Endothelial cell of umbilical vein (primary cell): ENCODE data around the gene SERGEF. TPM values are rescaled to one million over a fixed set of nuclear protein-coding genes. Genes with fewer than 3 reads are reported as not detected.

ENCODE experiments used
- BruUV-seq: library from RNA; stranded (reverse); fragments of 400-500 nt; replicated peaks from 2 replicates; lab custom pipeline; 2021; lab: Mats Ljungman, UMichigan
- CTCF ChIA-PET: fragments of 300-600, 350-600 bp; sonication (Branson Sonifier 250); formaldehyde crosslinking; loops from one replicate; lab custom pipeline; 2021; ENCODE audit warnings: antibody characterized with exemption, inconsistent platforms; lab: Charles Lee
- POLR2A ChIA-PET: fragments of 300-600, 350-600 bp; sonication (Branson Sonifier 250); formaldehyde crosslinking; loops from one replicate; lab custom pipeline; 2021; ENCODE audit warnings: antibody characterized with exemption, inconsistent platforms; lab: Charles Lee
- DNase-seq: peaks from one replicate; pipeline ENCODE4 v3.0.0-alpha.2; 2011; ENCODE audit warnings: low read depth, low spot score
- FAIRE-seq: peaks from 2 replicates; lab custom pipeline; 2011; peaks lifted over from hg19 to GRCh38; lab: Jason Lieb, UNC
- H2AFZ ChIP-seq: 2 replicates; pipeline ENCODE4 v1.6.0; 2012; ENCODE audit warnings: low read depth, low read length, control low read depth, inconsistent platforms
- H3K27ac ChIP-seq: 2 replicates; pipeline ENCODE4 v1.5.1; 2011; ENCODE audit warnings: low read depth, mild to moderate bottlenecking, control low read depth, low read length, moderate library complexity; ENCODE audit not compliant: insufficient read depth
- H3K27me3 ChIP-seq, 2 experiments: 2 replicates each; pipeline versions ENCODE4 v1.6.0 to v1.6.1; 2011; ENCODE audit warnings: low read length in 2 of 2, mixed read lengths in 1 of 2; ENCODE audit not compliant: control insufficient read depth in 2 of 2, insufficient read depth in 2 of 2
- H3K36me3 ChIP-seq, 2 experiments: 2 replicates in 1 of 2; 3 replicates in 1 of 2; pipeline ENCODE4 v1.5.1; 2011; ENCODE audit warnings: low read length in 2 of 2, mild to moderate bottlenecking in 1 of 2, moderate library complexity in 1 of 2; ENCODE audit not compliant: control insufficient read depth in 2 of 2, insufficient read depth in 2 of 2; ENCODE audit errors: extremely low read depth in 1 of 2
- H3K4me1 ChIP-seq: 3 replicates; pipeline ENCODE4 v1.5.1; 2011; ENCODE audit warnings: mild to moderate bottlenecking, low read length; ENCODE audit not compliant: control insufficient read depth, insufficient read depth; ENCODE audit errors: extremely low read depth
- H3K4me2 ChIP-seq: 2 replicates; pipeline ENCODE4 v1.6.1; 2011; ENCODE audit warnings: low read length, control low read depth, mixed read lengths; ENCODE audit not compliant: insufficient read depth
- H3K4me3 ChIP-seq, 3 experiments: fragments of 200-600 bp in 1 of 3; sonication (generic), shearing (Covaris generic) in 1 of 3; replicated peaks in 1 of 3; 2 replicates each; pipeline ENCODE4 v1.5.1; 2011 to 2016; ENCODE audit warnings: control low read depth in 3 of 3, low read length in 3 of 3, mild to moderate bottlenecking in 2 of 3, inconsistent platforms in 1 of 3, low read depth in 1 of 3, moderate library complexity in 1 of 3; ENCODE audit not compliant: insufficient read depth in 1 of 3
- H3K79me2 ChIP-seq: 2 replicates; pipeline ENCODE4 v1.6.0; 2012; ENCODE audit warnings: low read length, inconsistent platforms; ENCODE audit not compliant: control insufficient read depth, insufficient read depth
- H3K9ac ChIP-seq: replicated peaks from 2 replicates; pipeline ENCODE3; 2011; ENCODE audit warnings: low read length, control low read depth; ENCODE audit not compliant: insufficient read depth; ENCODE audit errors: extremely low read depth
- H3K9me1 ChIP-seq: replicated peaks from 3 replicates; pipeline ENCODE4 v1.6.0; 2011; ENCODE audit warnings: mild to moderate bottlenecking, low read length; ENCODE audit not compliant: control insufficient read depth, insufficient read depth; ENCODE audit errors: extremely low read depth
- H3K9me3 ChIP-seq: replicated peaks from 2 replicates; pipeline ENCODE4 v1.5.1; 2012; ENCODE audit warnings: low read length, inconsistent platforms; ENCODE audit not compliant: control insufficient read depth, insufficient read depth
- H4K20me1 ChIP-seq: replicated peaks from 2 replicates; pipeline ENCODE3; 2011; ENCODE audit warnings: mild to moderate bottlenecking, low read length; ENCODE audit not compliant: control insufficient read depth, insufficient read depth; ENCODE audit errors: extremely low read depth
- EZH2 ChIP-seq: IDR thresholded peaks from 2 replicates; pipeline ENCODE4 v1.6.1; 2012; ENCODE audit warnings: borderline replicate concordance, low read depth, mild to moderate bottlenecking, moderate library complexity, low read length, inconsistent platforms; ENCODE audit not compliant: severe bottlenecking
- FOS ChIP-seq: IDR thresholded peaks from 2 replicates; pipeline ENCODE4 v1.6.1; 2011; ENCODE audit warnings: mild to moderate bottlenecking, low read length, moderate library complexity, borderline replicate concordance; ENCODE audit not compliant: insufficient read depth
- GATA2 ChIP-seq: IDR thresholded peaks from 2 replicates; pipeline ENCODE4 v1.7.0; 2011; ENCODE audit warnings: low read depth, mild to moderate bottlenecking, moderate library complexity, mixed read lengths, low read length; ENCODE audit not compliant: insufficient read length, insufficient read depth
- JUN ChIP-seq: IDR thresholded peaks from 2 replicates; pipeline ENCODE4 v1.6.1; 2011; ENCODE audit warnings: borderline replicate concordance, low read depth; ENCODE audit not compliant: insufficient read length, insufficient read depth
- MAX ChIP-seq: IDR thresholded peaks from 2 replicates; pipeline ENCODE4 v1.6.1; 2011; ENCODE audit not compliant: insufficient read depth, insufficient read length
- MYC ChIP-seq: IDR thresholded peaks from one replicate; pipeline ENCODE4 v1.6.1; 2011; ENCODE audit warnings: mild to moderate bottlenecking, low read depth, low read length
- POLR2A ChIP-seq: IDR thresholded peaks from 2 replicates; pipeline ENCODE4 v1.6.1; 2012; ENCODE audit warnings: low read depth, mild to moderate bottlenecking, control low read depth, low read length
- POLR2AphosphoS5 ChIP-seq: IDR thresholded peaks from 2 replicates; pipeline ENCODE4 v1.6.1; 2012; ENCODE audit warnings: low read depth, mild to moderate bottlenecking, control low read depth, low read length, moderate library complexity; ENCODE audit not compliant: insufficient read depth
- dilution Hi-C: fragments of 300-500 bp; cut with MboI; formaldehyde crosslinking; loops from one replicate; pipeline ENCODE4 v1.15.0; 2019; ENCODE audit warnings: low sequenced_read_pairs; ENCODE audit not compliant: extremely low pct_ligation_motif_present
- intact Hi-C: fragments of 100-400 bp; cut with micrococcal nuclease; formaldehyde crosslinking; loops from one replicate; pipeline ENCODE4 v1.10.0; 2022
- polyA plus RNA-seq, 4 experiments: library from polyadenylated mRNA; depleted of rRNA in 3 of 4; stranded (reverse) in 3 of 4; unstranded in 1 of 4; fragments of >200 nt; gene quantifications; 2 replicates each; pipeline versions ENCODE4 v1.2.1 to v1.2.3, GENCODE V29; 2011 to 2012; ENCODE audit warnings: missing spikeins in 1 of 4
- total RNA-seq: library from RNA; stranded (reverse); gene quantifications from 2 replicates; pipeline ENCODE4 v1.2.3, GENCODE V29; 2021
- TF ChIP-seq, protein P1 (sequence below), 2 donors: IDR thresholded peaks; 1 replicate in 1 of 2; 2 replicates in 1 of 2; pipeline ENCODE4 v1.5.1; 2011; ENCODE audit warnings: low read length in 2 of 2, mild to moderate bottlenecking in 2 of 2, moderate library complexity in 2 of 2, control low read depth in 1 of 2, inconsistent platforms in 1 of 2, low read depth in 1 of 2; ENCODE audit not compliant: insufficient read depth in 1 of 2; ENCODE audit errors: extremely low read depth in 1 of 2

SERGEF gene
- total and polyA plus RNA-seq, 2 donors (not counting 3 experiments of a cell fraction or from before 2014, with no cell fraction given) = 8.7 to 16.7 TPM

GRCh38 chr11:17898071-17898470, 114.8 kb downstream of the SERGEF start:
- no peaks in the 10 kb centered on the region for H4K20me1 ChIP-seq
- no peak overlapping the region for H3K27ac ChIP-seq
- TF ChIP-seq MAX (no peak), GATA2 (no peak), FOS (no peak), POLR2A (no peak), POLR2AphosphoS5 (no peak), JUN (no peak), EZH2 (no peak), MYC (no peak)
- TF ChIP-seq, protein P1, sequence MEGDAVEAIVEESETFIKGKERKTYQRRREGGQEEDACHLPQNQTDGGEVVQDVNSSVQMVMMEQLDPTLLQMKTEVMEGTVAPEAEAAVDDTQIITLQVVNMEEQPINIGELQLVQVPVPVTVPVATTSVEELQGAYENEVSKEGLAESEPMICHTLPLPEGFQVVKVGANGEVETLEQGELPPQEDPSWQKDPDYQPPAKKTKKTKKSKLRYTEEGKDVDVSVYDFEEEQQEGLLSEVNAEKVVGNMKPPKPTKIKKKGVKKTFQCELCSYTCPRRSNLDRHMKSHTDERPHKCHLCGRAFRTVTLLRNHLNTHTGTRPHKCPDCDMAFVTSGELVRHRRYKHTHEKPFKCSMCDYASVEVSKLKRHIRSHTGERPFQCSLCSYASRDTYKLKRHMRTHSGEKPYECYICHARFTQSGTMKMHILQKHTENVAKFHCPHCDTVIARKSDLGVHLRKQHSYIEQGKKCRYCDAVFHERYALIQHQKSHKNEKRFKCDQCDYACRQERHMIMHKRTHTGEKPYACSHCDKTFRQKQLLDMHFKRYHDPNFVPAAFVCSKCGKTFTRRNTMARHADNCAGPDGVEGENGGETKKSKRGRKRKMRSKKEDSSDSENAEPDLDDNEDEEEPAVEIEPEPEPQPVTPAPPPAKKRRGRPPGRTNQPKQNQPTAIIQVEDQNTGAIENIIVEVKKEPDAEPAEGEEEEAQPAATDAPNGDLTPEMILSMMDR (IDR thresholded peaks at IDR 0.05; ENCODE audit: extremely low read depth in 1 of 2, insufficient read depth in 1 of 2, low read depth in 1 of 2, low read length in 2 of 2) = no peak
- ChIA-PET CTCF (no interaction called here), POLR2A (no interaction called here)
- no peak overlapping the region for H3K4me2 ChIP-seq
- no peaks in the 10 kb centered on the region for H3K36me3 ChIP-seq
- no peaks in the 10 kb centered on the region for H3K9me3 ChIP-seq
- DNase-seq (no peak), FAIRE-seq (no peak)
- no peaks in the 10 kb centered on the region for H3K27me3 ChIP-seq
- dilution Hi-C loops (no loop called here), intact Hi-C loops (no loop called here)
- no peak overlapping the region for H3K4me3 ChIP-seq
- H2AFZ ChIP-seq = no peak overlapping the region
- BruUV-seq = no TSS peak
- no peak overlapping the region for H3K9ac ChIP-seq
- H3K79me2 ChIP-seq = no peaks in the 10 kb centered on the region
- no peaks in the 10 kb centered on the region for H3K9me1 ChIP-seq
- no peaks in the 10 kb centered on the region for H3K4me1 ChIP-seq
